Measurements from ENCODE around the gene RGS7. TPM values are rescaled to one million over a fixed set of nuclear protein-coding genes. Genes with fewer than 3 reads are reported as not detected.
"Not testable (repeated sequence)": the region's sequence is repeated elsewhere in the genome, so short reads cannot be mapped to it uniquely, and the experiment has no call there.

The RGS7 gene
- total and polyA plus RNA-seq, 2 of the 8 experiments (the other 6 are each of a cell fraction or from before 2014, with no cell fraction given) = 1.6 to 3.0 TPM

DNA sequence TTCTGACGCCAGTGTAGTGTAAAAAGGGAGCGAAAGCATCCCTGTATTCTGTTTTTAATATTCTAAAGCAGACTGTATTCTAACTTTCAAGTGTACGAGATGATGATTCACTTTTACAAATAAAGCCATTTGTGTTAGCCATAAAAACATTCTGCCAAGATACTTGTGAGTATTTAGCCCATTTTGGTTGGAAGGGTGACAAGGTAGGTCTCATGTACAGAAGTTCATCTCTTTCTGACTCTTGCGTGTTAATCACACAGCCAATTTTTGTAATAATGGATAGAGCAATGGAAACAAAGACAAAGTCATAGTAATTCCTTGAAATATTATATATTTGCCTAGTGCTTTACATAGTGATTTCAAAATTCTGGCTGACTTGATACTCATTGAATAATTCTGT is 619.7 kb downstream of the RGS7 start (continued):
- TF ChIP-seq SRF (IDR thresholded peaks at IDR 0.05; ENCODE audit: low read depth, low read length) = no peak

DNA sequence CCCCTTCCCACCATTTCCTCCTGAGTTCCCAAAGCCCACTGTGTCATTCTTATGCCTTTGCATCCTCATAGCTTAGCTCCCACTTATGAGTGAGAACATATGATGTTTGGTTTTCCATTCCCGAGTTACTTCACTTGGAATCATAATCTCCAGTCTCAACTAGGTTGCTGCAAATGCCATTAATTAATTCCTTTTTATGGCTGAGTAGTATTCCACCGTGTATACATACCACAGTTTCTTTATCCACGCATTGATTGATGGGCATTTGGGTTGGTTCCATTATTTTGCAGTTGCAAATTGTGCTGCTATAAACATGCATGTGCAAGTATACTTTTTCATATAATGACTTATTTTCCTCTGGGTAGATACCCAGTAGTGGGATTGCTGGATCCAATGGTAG is 622.3 kb downstream of the RGS7 start:
- FAIRE-seq = not testable (repeated sequence)
- CTCF ChIA-PET (ENCODE audit: partially characterized antibody) = interaction anchor here (0.9 to 3.5 kb wide), 2 partner anchors 8 to 138 kb away, joined by 3 to 24 read pairs; no protein-coding TSS in a partner anchor

More for the DNA sequence above, 622.3 kb downstream of the RGS7 start:
- H3K14ac ChIP-seq (ENCODE audit: insufficient read length); H3K79me2 ChIP-seq (ENCODE audit: control insufficient read depth in 1 of 2, insufficient read depth in 2 of 2, low read length in 2 of 2); H3K4me3 ChIP-seq (ENCODE audit: extremely low read depth in 1 of 4, insufficient read depth in 2 of 4, low read depth in 3 of 4, low read length in 4 of 4); DNase-seq (ENCODE audit: low read depth in 1 of 2, low spot score in 2 of 2); POLR2A ChIA-PET (ENCODE audit: partially characterized antibody); H3K18ac ChIP-seq (ENCODE audit: extremely low read depth, low read length); H3K36me3 ChIP-seq (ENCODE audit: control insufficient read depth in 2 of 4, insufficient read depth in 4 of 4, low read length in 3 of 4); H4K91ac ChIP-seq (replicated peaks; ENCODE audit: insufficient read length, low read length); H3K56ac ChIP-seq (replicated peaks; ENCODE audit: insufficient read length, low read depth, low read length); H3K9me3 ChIP-seq (ENCODE audit: insufficient read depth in 2 of 2, low read depth in 1 of 2, low read length in 1 of 2); H3K27me3 ChIP-seq (replicated peaks in 1 of 4; ENCODE audit: control insufficient read depth in 3 of 4, extremely low read depth in 1 of 4, insufficient read depth in 3 of 4, low read length in 3 of 4); H2BK20ac ChIP-seq (ENCODE audit: low read length); H4K20me1 ChIP-seq (replicated peaks in 1 of 2; ENCODE audit: control insufficient read depth in 1 of 2, insufficient read depth in 2 of 2, low read length in 2 of 2); H2BK5ac ChIP-seq (ENCODE audit: low read depth, low read length); H3K4ac ChIP-seq (replicated peaks; ENCODE audit: insufficient read length, low read depth, low read length); H2AFZ ChIP-seq (ENCODE audit: low read length); H3K27ac ChIP-seq (ENCODE audit: low read depth, low read length); H3K23me2 ChIP-seq (ENCODE audit: low read depth, low read length); H3K4me1 ChIP-seq (replicated peaks in 1 of 4; ENCODE audit: control insufficient read depth in 3 of 4, insufficient read depth in 4 of 4, low read length in 3 of 4); H3K4me2 ChIP-seq (ENCODE audit: insufficient read depth in 1 of 2, low read depth in 2 of 2, low read length in 2 of 2); H3K9ac ChIP-seq (replicated peaks in 1 of 4; ENCODE audit: extremely low read depth in 1 of 4, low read depth in 3 of 4, low read length in 3 of 4); H4K8ac ChIP-seq (ENCODE audit: extremely low read depth, insufficient read depth, low read length); H2AK5ac ChIP-seq (ENCODE audit: low read depth, low read length); H2BK12ac ChIP-seq (ENCODE audit: low read depth, low read length); H2BK15ac ChIP-seq (ENCODE audit: low read length); H4K5ac ChIP-seq (ENCODE audit: insufficient read length, low read depth, low read length); H3K23ac ChIP-seq (ENCODE audit: insufficient read length); H2BK120ac ChIP-seq (replicated peaks; ENCODE audit: low read depth, low read length); H3K79me1 ChIP-seq (ENCODE audit: low read depth, low read length): not testable (repeated sequence)
- WGBS, 2 experiments (ENCODE audit: extremely low coverage in 1 of 2, insufficient coverage in 1 of 2, insufficient read length in 1 of 2, insufficient replicate concordance in 2 of 2, low coverage in 1 of 2, low lambda C conversion rate in 2 of 2, missing lambda C conversion rate in 1 of 2) = 100% methylated on average over 3 of the region's 3 CpGs; no CpG with 5 or more reads in 1 of the 2 experiments
